Left ventricle myocardium inferior (tissue), 1 donor: ENCODE measurements around the gene PTPRN2. TPM values are rescaled to one million over a fixed set of nuclear protein-coding genes. Genes with fewer than 3 reads are reported as not detected.

ENCODE experiments used
- DNase-seq: peaks from one replicate; pipeline ENCODE4 v3.0.0-alpha.2; 2020
- H3K27ac ChIP-seq: fragments of 200-600 bp; replicated peaks from 2 replicates; pipeline ENCODE4 v1.8.0; 2021
- H3K27me3 ChIP-seq: fragments of 200-600 bp; 2 replicates; pipeline ENCODE4 v1.8.0; 2021; ENCODE audit warnings: low read depth
- H3K36me3 ChIP-seq: fragments of 200-600 bp; 2 replicates; pipeline ENCODE4 v1.8.0; 2021
- H3K4me1 ChIP-seq: fragments of 200-600 bp; 2 replicates; pipeline ENCODE4 v1.8.0; 2021
- H3K4me3 ChIP-seq: fragments of 200-600 bp; 2 replicates; pipeline ENCODE4 v1.8.0; 2021; ENCODE audit warnings: mild to moderate bottlenecking, moderate library complexity
- H3K9me3 ChIP-seq: fragments of 200-600 bp; replicated peaks from 2 replicates; pipeline ENCODE4 v1.8.0; 2021
- CTCF ChIP-seq: fragments of 200-600 bp; IDR thresholded peaks from 2 replicates; pipeline ENCODE4 v1.8.0; 2021; ENCODE audit warnings: antibody characterized with exemption, mild to moderate bottlenecking, borderline replicate concordance
- intact Hi-C: fragments of 100-400 bp; cut with micrococcal nuclease; formaldehyde crosslinking; loops from one replicate; pipeline ENCODE4 v1.11.0; 2022
- total RNA-seq: library from RNA; stranded (reverse); fragmentation: NEBNext Ultra II Directional; extraction: Animal tissue kit (Norgen Biotek cat#: 25700); gene quantifications from one replicate; pipeline ENCODE4 v1.2.1, GENCODE V29; 2021
- donor health status: DM: no; HTN: yes; CAD: no; lungs with severe emphysema.

Gene PTPRN2
- total RNA-seq, 1 donor from 2014 or later, result 1.3 TPM

DNA sequence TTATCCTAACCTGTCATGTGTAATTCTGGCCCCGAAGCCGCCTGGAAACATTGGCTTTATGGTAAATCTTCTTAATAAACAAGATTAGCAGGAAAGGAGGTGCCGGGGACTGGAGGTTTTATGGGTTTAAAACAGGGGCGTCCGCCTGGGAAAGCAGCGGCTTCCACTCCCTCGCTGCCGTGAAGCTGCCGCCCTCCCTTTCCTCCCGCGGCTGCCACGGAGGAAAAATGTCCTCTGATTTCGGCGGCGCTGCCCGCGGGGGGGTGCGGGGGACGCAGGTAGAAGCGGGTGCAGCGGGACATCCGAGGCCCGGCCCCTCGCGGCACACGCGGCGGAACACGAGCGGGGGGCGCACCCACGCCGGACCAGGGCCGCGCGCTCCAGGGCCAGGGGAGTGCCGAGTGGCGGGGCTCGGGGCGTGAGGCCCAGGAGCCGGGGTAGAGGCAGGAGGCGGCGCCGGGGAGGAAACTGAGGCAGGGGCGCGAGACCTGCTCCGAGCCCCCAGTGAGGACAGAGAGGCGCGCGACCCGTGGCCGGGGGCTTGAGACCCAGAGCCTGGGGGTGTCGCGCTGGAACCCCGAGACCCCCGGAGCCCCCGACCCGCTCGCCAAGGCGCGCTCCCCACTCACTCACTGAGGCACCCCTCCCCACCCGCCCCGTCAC, 993 bp downstream of the PTPRN2 start:
- intact Hi-C loops, result no loop called here
- no peaks in the 10 kb centered on the region for H3K36me3 ChIP-seq
- H3K9me3 ChIP-seq, result no peaks in the 10 kb centered on the region
- TF ChIP-seq CTCF, result no peak
- peak overlapping the region; percentile 52 for H3K4me3 ChIP-seq
- H3K27me3 ChIP-seq, result peaks cover 70% of the 10 kb centered on the region
- H3K27ac ChIP-seq, result no peak overlapping the region
- DNase-seq, result no peak
- peaks cover 26% of the 10 kb centered on the region for H3K4me1 ChIP-seq

DNA sequence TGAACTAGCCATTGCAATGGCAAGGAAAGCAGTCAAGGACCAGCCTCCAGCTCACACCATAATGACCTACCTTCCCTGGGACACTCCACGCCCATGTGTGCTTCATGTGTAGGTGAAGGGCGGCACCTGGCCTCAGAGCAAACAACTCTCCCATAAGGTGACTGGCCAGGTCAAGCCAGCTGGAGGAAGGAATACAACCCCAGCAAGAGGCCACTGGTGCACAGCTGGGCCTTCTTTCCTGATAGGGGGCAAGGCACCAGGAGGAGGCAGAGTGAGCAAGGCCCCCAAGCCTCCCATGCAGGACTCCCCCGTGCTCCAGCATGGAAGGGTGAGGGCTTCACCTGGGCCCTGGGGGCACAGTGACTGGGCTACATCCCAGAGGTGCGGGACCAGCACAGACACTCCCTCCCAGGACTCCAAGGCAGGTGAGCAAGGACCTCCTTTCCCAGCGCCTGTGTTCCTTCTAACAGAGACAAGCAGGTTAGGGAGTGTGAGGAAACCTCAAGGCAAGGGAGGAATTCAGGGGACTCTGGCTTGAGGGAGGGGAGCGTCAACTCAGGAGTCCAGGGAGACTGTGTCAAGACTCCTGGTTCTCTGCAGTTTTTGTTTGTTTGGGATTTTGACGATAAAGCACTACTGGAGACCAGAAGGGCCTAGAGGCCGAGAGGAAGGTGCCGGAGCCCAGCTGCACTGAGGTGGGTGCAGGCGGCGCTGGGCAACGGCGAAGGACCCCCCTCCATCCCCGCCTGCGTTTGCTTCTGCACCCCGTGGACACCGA, 1.7 kb downstream of the PTPRN2 start:
- Histone ChIP-seq H3K9me3 (peaks cover 3% of the 10 kb centered on the region), H3K27me3 (peaks cover 77% of the 10 kb centered on the region), H3K36me3 (no peaks in the 10 kb centered on the region), H3K27ac (no peak overlapping the region), H3K4me3 (peak overlapping the region; percentile 52), H3K4me1 (peaks cover 26% of the 10 kb centered on the region)
- intact Hi-C loops, result no loop called here
- no peak for TF ChIP-seq CTCF
- DNase-seq, result no peak

GRCh38 chr7:158584407-158584806, 3.2 kb downstream of the PTPRN2 start:
- peaks cover 26% of the 10 kb centered on the region for H3K4me1 ChIP-seq
- no peaks in the 10 kb centered on the region for H3K36me3 ChIP-seq
- no peak overlapping the region for H3K4me3 ChIP-seq
- DNase-seq, result no peak
- peaks cover 83% of the 10 kb centered on the region for H3K27me3 ChIP-seq
- no peak for TF ChIP-seq CTCF
- H3K9me3 ChIP-seq, result peaks cover 18% of the 10 kb centered on the region
- intact Hi-C loops, result no loop called here
- no peak overlapping the region for H3K27ac ChIP-seq

- Histone ChIP-seq H3K9me3 (peaks cover 24% of the 10 kb centered on the region), H3K27ac (no peak overlapping the region), H3K4me3 (no peak overlapping the region), H3K27me3 (peaks cover 82% of the 10 kb centered on the region), H3K36me3 (no peaks in the 10 kb centered on the region), H3K4me1 (peaks cover 26% of the 10 kb centered on the region)
- intact Hi-C loops, result no loop called here
- no peak for TF ChIP-seq CTCF
- DNase-seq, result no peak
Observed at GRCh38 chr7:158583810-158584209, 3.8 kb downstream of the PTPRN2 start.

DNA sequence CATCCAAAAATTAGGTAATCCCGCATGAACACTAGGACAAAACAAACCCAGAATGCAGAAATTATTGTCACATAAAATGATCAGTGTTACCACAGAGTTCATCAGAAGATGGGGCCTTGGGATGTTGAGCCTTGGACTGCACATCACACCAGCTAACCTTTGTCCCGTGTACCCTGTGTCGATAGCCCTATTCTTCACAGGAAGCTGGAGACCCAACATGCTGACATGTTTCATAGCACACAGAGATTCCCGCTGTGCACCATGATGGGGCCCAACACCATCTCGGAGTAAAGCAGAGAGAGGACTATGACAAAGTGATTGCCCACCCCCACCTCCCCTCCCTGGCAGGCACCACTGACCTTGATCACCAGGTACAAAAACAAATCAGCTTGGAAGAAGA, 4.5 kb downstream of the PTPRN2 start:
- intact Hi-C loops, result no loop called here
- Histone ChIP-seq H3K36me3 (no peaks in the 10 kb centered on the region), H3K27ac (no peak overlapping the region), H3K27me3 (peaks cover 75% of the 10 kb centered on the region), H3K9me3 (peaks cover 28% of the 10 kb centered on the region), H3K4me1 (peaks cover 21% of the 10 kb centered on the region), H3K4me3 (no peak overlapping the region)
- DNase-seq, result no peak
- TF ChIP-seq CTCF, result no peak
